GM23338 (cell line): ENCODE results near the gene TMEM11. TPM values are rescaled to one million over a fixed set of nuclear protein-coding genes. Genes with fewer than 3 reads are reported as not detected.

ENCODE experiments used
- ATAC-seq: fragments of 200-7000 bp; cut with Tn5 transposase; 3 replicates; pipeline ENCODE4 v1.9.1; 2020
- DNase-seq: peaks from one replicate; pipeline ENCODE4 v3.0.0-alpha.2; 2015; ENCODE audit warnings: low spot score
- H2AFZ ChIP-seq: fragments of 200-600 bp; sonication (generic); 2 replicates; pipeline ENCODE4 v1.8.0; 2016; ENCODE audit warnings: antibody characterized with exemption, mild to moderate bottlenecking, moderate library complexity
- H3F3A ChIP-seq: fragments of 200-600 bp; sonication (generic); replicated peaks from 2 replicates; pipeline ENCODE4 v1.8.0; 2017; ENCODE audit warnings: antibody characterized with exemption, mixed run types, low read depth
- H3K27ac ChIP-seq: fragments of 200-600 bp; sonication (generic); 2 replicates; pipeline ENCODE4 v1.6.1; 2016; ENCODE audit warnings: low read depth
- H3K27me3 ChIP-seq: fragments of 200-600 bp; sonication (generic); 2 replicates; pipeline ENCODE4 v1.8.0; 2016; ENCODE audit warnings: mild to moderate bottlenecking, mixed run types, moderate library complexity; ENCODE audit not compliant: insufficient read depth
- H3K36me3 ChIP-seq: fragments of 200-600 bp; sonication (generic); 2 replicates; pipeline ENCODE4 v1.8.0; 2016; ENCODE audit warnings: mild to moderate bottlenecking; ENCODE audit not compliant: insufficient read depth
- H3K4me1 ChIP-seq: fragments of 200-600 bp; sonication (generic); 2 replicates; pipeline ENCODE4 v1.8.0; 2016; ENCODE audit warnings: mild to moderate bottlenecking, moderate library complexity; ENCODE audit not compliant: insufficient read depth
- H3K4me2 ChIP-seq: fragments of 200-600 bp; sonication (generic); 2 replicates; pipeline ENCODE4 v1.7.1; 2017; ENCODE audit warnings: mixed run types
- H3K4me3 ChIP-seq: fragments of 200-600 bp; sonication (generic); 2 replicates; pipeline ENCODE4 v1.6.1; 2016; ENCODE audit warnings: mixed run types
- H3K79me2 ChIP-seq: fragments of 200-600 bp; sonication (generic); replicated peaks from 2 replicates; pipeline ENCODE4 v1.8.0; 2017; ENCODE audit warnings: mild to moderate bottlenecking; ENCODE audit not compliant: insufficient read depth
- H3K9me2 ChIP-seq: fragments of 200-600 bp; sonication (generic); 2 replicates; pipeline ENCODE4 v1.8.0; 2017; ENCODE audit not compliant: insufficient read depth
- H4K20me1 ChIP-seq: fragments of 200-600 bp; sonication (generic); replicated peaks from 2 replicates; pipeline ENCODE4 v1.8.0; 2017; ENCODE audit warnings: mild to moderate bottlenecking; ENCODE audit not compliant: insufficient read depth
- H3K27ac Mint-ChIP-seq: 2 replicates; pipeline ENCODE4 v1.8.0; 2020; ENCODE audit warnings: inconsistent platforms, mild to moderate bottlenecking, moderate library complexity, mixed read lengths
- H3K27me3 Mint-ChIP-seq: 3 replicates; pipeline ENCODE4 v1.8.0; 2022; ENCODE audit warnings: low read depth, mild to moderate bottlenecking, moderate library complexity, mixed read lengths, inconsistent platforms; ENCODE audit not compliant: insufficient read depth, poor library complexity
- H3K36me3 Mint-ChIP-seq: 3 replicates; pipeline ENCODE4 v1.8.0; 2021; ENCODE audit warnings: low read depth, mild to moderate bottlenecking, inconsistent platforms, moderate library complexity, mixed read lengths
- H3K4me1 Mint-ChIP-seq: 3 replicates; pipeline ENCODE4 v1.8.0; 2020; ENCODE audit warnings: mild to moderate bottlenecking, inconsistent platforms, mixed read lengths
- H3K4me3 Mint-ChIP-seq: 3 replicates; pipeline ENCODE4 v1.8.0; 2021; ENCODE audit warnings: moderate library complexity, mild to moderate bottlenecking, inconsistent platforms, mixed read lengths
- H3K9me3 Mint-ChIP-seq: 3 replicates; pipeline ENCODE4 v1.8.0; 2020; ENCODE audit warnings: moderate library complexity, mild to moderate bottlenecking, inconsistent platforms, mixed read lengths
- POLR2AphosphoS5 ChIP-seq: IDR thresholded peaks from 2 replicates; pipeline ENCODE4 v1.6.1; 2016; ENCODE audit warnings: antibody characterized with exemption, low read depth
- ZNF114 ChIP-seq: fragments of 250-450 bp; sonication (Bioruptor Pico); IDR thresholded peaks from 2 replicates; pipeline ENCODE4 v1.5.0; 2020; ENCODE audit warnings: mild to moderate bottlenecking, moderate library complexity
- ZNF331 ChIP-seq: fragments of 250-450 bp; sonication (Bioruptor Pico); IDR thresholded peaks from 2 replicates; pipeline ENCODE4 v1.5.0; 2020; ENCODE audit warnings: low read depth, mild to moderate bottlenecking, moderate library complexity
- polyA plus RNA-seq: library from polyadenylated mRNA; unstranded; fragments of >200 nt; fragmentation: Nextera tagmentation; extraction: Ambion mirVana; gene quantifications from 2 replicates; pipeline ENCODE4 v1.2.1, GENCODE V29; 2016
- total RNA-seq: library from RNA; depleted of rRNA; stranded (reverse); fragments of >200 nt; shearing (Covaris generic); gene quantifications from 2 replicates; pipeline ENCODE4 v1.2.3, GENCODE V29; 2014
- TF ChIP-seq, protein P1 (sequence below), 2 experiments: fragments of 200-600 bp in 1 of 2; sonication (generic) in 1 of 2; conservative IDR thresholded peaks; 2 replicates each; pipeline versions ENCODE4 v1.5.1 to v1.6.1; 2016 to 2017; ENCODE audit warnings: antibody characterized with exemption in 2 of 2, low read depth in 2 of 2, mild to moderate bottlenecking in 2 of 2, moderate library complexity in 1 of 2
- TF ChIP-seq, protein P2 (sequence below): fragments of 250-450 bp; sonication (Bioruptor Pico); IDR thresholded peaks from 2 replicates; pipeline ENCODE4 v1.5.0; 2020; ENCODE audit warnings: mild to moderate bottlenecking, moderate library complexity
- TF ChIP-seq, protein P3 (sequence below): IDR thresholded peaks from one replicate; pipeline ENCODE4 v1.6.1; 2018; ENCODE audit warnings: antibody characterized with exemption; ENCODE audit not compliant: unreplicated experiment

Gene TMEM11
- total and polyA plus RNA-seq, 2 experiments from 2014 or later, result 38.5 to 90.2 TPM

DNA sequence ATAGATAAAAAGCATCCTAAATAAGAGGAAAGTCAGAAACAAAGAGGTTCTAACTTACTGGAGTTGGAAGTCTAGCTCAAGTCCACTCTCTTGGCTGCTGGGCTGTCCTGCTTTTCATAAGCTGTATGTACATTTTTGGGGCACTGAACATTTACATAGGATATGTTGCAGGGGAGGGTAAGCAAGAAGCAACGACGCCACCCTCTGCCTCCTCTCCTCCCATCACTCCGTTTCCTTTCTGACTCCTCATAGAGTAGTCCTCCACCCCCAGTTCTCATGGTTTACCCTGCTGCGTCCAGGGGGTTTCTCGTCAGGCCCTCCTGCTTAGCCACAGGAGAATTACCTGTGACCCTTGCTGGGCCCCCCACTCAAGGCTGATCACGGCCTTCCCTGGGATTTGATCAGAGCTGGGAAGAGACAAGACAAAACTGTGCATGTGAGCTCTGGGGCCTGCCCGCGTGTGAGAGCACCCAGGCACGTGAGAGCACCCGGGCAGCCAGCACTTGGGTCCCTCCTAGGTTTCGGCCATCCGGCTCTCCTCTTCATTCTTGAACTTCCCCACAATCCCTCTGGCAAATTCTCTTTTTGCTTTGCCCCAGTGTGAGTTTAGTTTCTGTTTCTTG lies 37.1 kb downstream of the TMEM11 start:
- Histone ChIP-seq H3K36me3 (no peaks in the 10 kb centered on the region), H4K20me1 (no peaks in the 10 kb centered on the region), H3F3A (no peaks in the 10 kb centered on the region), H3K4me2 (no peak overlapping the region), H3K4me3 (no peak overlapping the region), H3K79me2 (no peaks in the 10 kb centered on the region), H3K9me2 (no peaks in the 10 kb centered on the region), H2AFZ (no peak overlapping the region), H3K27me3 (no peaks in the 10 kb centered on the region), H3K4me1 (no peaks in the 10 kb centered on the region), H3K27ac (peak overlapping the region; percentile 55; the same call in 1 of the 2 replicates)
- H3K4me1 Mint-ChIP-seq, result no peaks in the 10 kb centered on the region
- peaks cover 9% of the 10 kb centered on the region for H3K36me3 Mint-ChIP-seq
- no peak overlapping the region for H3K4me3 Mint-ChIP-seq
- DNase-seq, result no peak
- H3K9me3 Mint-ChIP-seq, result no peaks in the 10 kb centered on the region
- H3K27me3 Mint-ChIP-seq, result peaks cover 2% of the 10 kb centered on the region
- TF ChIP-seq ZNF331 (no peak), ZNF114 (no peak), POLR2AphosphoS5 (no peak)
- TF ChIP-seq, protein P1, sequence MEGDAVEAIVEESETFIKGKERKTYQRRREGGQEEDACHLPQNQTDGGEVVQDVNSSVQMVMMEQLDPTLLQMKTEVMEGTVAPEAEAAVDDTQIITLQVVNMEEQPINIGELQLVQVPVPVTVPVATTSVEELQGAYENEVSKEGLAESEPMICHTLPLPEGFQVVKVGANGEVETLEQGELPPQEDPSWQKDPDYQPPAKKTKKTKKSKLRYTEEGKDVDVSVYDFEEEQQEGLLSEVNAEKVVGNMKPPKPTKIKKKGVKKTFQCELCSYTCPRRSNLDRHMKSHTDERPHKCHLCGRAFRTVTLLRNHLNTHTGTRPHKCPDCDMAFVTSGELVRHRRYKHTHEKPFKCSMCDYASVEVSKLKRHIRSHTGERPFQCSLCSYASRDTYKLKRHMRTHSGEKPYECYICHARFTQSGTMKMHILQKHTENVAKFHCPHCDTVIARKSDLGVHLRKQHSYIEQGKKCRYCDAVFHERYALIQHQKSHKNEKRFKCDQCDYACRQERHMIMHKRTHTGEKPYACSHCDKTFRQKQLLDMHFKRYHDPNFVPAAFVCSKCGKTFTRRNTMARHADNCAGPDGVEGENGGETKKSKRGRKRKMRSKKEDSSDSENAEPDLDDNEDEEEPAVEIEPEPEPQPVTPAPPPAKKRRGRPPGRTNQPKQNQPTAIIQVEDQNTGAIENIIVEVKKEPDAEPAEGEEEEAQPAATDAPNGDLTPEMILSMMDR (conservative IDR thresholded peaks at IDR 0.05; ENCODE audit: low read depth in 2 of 2), result peak in 1 of 2 experiments; percentile 14; a peak in 1 of 4 replicates
- TF ChIP-seq, protein P2, sequence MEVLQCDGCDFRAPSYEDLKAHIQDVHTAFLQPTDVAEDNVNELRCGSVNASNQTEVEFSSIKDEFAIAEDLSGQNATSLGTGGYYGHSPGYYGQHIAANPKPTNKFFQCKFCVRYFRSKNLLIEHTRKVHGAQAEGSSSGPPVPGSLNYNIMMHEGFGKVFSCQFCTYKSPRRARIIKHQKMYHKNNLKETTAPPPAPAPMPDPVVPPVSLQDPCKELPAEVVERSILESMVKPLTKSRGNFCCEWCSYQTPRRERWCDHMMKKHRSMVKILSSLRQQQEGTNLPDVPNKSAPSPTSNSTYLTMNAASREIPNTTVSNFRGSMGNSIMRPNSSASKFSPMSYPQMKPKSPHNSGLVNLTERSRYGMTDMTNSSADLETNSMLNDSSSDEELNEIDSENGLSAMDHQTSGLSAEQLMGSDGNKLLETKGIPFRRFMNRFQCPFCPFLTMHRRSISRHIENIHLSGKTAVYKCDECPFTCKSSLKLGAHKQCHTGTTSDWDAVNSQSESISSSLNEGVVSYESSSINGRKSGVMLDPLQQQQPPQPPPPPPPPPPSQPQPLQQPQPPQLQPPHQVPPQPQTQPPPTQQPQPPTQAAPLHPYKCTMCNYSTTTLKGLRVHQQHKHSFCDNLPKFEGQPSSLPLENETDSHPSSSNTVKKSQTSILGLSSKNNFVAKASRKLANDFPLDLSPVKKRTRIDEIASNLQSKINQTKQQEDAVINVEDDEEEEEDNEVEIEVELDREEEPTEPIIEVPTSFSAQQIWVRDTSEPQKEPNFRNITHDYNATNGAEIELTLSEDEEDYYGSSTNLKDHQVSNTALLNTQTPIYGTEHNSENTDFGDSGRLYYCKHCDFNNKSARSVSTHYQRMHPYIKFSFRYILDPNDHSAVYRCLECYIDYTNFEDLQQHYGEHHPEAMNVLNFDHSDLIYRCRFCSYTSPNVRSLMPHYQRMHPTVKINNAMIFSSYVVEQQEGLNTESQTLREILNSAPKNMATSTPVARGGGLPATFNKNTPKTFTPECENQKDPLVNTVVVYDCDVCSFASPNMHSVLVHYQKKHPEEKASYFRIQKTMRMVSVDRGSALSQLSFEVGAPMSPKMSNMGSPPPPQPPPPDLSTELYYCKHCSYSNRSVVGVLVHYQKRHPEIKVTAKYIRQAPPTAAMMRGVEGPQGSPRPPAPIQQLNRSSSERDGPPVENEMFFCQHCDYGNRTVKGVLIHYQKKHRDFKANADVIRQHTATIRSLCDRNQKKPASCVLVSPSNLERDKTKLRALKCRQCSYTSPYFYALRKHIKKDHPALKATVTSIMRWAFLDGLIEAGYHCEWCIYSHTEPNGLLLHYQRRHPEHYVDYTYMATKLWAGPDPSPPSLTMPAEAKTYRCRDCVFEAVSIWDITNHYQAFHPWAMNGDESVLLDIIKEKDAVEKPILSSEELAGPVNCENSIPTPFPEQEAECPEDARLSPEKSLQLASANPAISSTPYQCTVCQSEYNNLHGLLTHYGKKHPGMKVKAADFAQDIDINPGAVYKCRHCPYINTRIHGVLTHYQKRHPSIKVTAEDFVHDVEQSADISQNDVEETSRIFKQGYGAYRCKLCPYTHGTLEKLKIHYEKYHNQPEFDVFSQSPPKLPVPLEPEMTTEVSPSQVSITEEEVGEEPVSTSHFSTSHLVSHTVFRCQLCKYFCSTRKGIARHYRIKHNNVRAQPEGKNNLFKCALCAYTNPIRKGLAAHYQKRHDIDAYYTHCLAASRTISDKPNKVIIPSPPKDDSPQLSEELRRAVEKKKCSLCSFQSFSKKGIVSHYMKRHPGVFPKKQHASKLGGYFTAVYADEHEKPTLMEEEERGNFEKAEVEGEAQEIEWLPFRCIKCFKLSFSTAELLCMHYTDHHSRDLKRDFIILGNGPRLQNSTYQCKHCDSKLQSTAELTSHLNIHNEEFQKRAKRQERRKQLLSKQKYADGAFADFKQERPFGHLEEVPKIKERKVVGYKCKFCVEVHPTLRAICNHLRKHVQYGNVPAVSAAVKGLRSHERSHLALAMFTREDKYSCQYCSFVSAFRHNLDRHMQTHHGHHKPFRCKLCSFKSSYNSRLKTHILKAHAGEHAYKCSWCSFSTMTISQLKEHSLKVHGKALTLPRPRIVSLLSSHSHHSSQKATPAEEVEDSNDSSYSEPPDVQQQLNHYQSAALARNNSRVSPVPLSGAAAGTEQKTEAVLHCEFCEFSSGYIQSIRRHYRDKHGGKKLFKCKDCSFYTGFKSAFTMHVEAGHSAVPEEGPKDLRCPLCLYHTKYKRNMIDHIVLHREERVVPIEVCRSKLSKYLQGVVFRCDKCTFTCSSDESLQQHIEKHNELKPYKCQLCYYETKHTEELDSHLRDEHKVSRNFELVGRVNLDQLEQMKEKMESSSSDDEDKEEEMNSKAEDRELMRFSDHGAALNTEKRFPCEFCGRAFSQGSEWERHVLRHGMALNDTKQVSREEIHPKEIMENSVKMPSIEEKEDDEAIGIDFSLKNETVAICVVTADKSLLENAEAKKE (CRISPR knock-in tag), result no peak
- TF ChIP-seq, protein P3, sequence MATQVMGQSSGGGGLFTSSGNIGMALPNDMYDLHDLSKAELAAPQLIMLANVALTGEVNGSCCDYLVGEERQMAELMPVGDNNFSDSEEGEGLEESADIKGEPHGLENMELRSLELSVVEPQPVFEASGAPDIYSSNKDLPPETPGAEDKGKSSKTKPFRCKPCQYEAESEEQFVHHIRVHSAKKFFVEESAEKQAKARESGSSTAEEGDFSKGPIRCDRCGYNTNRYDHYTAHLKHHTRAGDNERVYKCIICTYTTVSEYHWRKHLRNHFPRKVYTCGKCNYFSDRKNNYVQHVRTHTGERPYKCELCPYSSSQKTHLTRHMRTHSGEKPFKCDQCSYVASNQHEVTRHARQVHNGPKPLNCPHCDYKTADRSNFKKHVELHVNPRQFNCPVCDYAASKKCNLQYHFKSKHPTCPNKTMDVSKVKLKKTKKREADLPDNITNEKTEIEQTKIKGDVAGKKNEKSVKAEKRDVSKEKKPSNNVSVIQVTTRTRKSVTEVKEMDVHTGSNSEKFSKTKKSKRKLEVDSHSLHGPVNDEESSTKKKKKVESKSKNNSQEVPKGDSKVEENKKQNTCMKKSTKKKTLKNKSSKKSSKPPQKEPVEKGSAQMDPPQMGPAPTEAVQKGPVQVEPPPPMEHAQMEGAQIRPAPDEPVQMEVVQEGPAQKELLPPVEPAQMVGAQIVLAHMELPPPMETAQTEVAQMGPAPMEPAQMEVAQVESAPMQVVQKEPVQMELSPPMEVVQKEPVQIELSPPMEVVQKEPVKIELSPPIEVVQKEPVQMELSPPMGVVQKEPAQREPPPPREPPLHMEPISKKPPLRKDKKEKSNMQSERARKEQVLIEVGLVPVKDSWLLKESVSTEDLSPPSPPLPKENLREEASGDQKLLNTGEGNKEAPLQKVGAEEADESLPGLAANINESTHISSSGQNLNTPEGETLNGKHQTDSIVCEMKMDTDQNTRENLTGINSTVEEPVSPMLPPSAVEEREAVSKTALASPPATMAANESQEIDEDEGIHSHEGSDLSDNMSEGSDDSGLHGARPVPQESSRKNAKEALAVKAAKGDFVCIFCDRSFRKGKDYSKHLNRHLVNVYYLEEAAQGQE, result no peak
- H3K27ac Mint-ChIP-seq, result peak overlapping the region; percentile 67; the same call in 1 of the 2 replicates
- ATAC-seq, result no peak
